Peyer's patch (tissue), 4 donors: Measurements from ENCODE around the gene ZNF649.

Source experiments
- POLR2A ChIP-seq, 2 donors: fragments of 450-650 bp; IDR thresholded peaks; one replicate each; pipeline ENCODE4 v1.5.1; 2017; ENCODE audit warnings: antibody characterized with exemption in 2 of 2, mild to moderate bottlenecking in 2 of 2, moderate library complexity in 2 of 2
- TF ChIP-seq, protein P1 (sequence below), 6 experiments: fragments of 450-650 bp in 4 of 6; fragments of 200-600 bp in 2 of 6; sonication (generic) in 1 of 6; IDR thresholded peaks; one replicate each; pipeline ENCODE4 v1.5.1; 2017 to 2019; ENCODE audit warnings: antibody characterized with exemption in 6 of 6, mild to moderate bottlenecking in 3 of 6, moderate library complexity in 1 of 6

DNA sequence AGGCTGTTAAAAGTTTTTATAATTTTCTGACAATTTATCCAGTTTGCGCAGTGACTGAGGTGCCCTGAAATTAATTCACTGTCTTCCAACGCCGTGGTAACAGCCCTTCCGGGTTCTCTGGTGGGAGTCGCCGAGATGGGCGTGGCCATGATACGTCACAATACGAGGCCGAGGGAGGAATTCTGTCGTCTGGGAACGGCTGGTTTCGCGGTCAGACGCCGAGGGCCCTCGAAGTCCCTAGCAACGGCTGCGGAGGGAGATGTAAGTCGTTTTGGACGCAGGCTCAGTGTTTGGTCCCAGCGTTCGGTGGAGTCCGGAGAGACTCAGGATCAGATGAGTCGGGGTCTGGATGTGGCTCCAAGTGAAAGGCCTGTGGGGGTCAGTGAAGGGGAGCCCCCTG is 44.2 kb upstream of the ZNF649 start:
- TF ChIP-seq, protein P1, sequence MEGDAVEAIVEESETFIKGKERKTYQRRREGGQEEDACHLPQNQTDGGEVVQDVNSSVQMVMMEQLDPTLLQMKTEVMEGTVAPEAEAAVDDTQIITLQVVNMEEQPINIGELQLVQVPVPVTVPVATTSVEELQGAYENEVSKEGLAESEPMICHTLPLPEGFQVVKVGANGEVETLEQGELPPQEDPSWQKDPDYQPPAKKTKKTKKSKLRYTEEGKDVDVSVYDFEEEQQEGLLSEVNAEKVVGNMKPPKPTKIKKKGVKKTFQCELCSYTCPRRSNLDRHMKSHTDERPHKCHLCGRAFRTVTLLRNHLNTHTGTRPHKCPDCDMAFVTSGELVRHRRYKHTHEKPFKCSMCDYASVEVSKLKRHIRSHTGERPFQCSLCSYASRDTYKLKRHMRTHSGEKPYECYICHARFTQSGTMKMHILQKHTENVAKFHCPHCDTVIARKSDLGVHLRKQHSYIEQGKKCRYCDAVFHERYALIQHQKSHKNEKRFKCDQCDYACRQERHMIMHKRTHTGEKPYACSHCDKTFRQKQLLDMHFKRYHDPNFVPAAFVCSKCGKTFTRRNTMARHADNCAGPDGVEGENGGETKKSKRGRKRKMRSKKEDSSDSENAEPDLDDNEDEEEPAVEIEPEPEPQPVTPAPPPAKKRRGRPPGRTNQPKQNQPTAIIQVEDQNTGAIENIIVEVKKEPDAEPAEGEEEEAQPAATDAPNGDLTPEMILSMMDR (IDR thresholded peaks at IDR 0.05) = no peak
- TF ChIP-seq POLR2A (IDR thresholded peaks at IDR 0.05) = no peak
